Measurements from ENCODE around the gene ANKS1A.

ANKS1A gene

DNA sequence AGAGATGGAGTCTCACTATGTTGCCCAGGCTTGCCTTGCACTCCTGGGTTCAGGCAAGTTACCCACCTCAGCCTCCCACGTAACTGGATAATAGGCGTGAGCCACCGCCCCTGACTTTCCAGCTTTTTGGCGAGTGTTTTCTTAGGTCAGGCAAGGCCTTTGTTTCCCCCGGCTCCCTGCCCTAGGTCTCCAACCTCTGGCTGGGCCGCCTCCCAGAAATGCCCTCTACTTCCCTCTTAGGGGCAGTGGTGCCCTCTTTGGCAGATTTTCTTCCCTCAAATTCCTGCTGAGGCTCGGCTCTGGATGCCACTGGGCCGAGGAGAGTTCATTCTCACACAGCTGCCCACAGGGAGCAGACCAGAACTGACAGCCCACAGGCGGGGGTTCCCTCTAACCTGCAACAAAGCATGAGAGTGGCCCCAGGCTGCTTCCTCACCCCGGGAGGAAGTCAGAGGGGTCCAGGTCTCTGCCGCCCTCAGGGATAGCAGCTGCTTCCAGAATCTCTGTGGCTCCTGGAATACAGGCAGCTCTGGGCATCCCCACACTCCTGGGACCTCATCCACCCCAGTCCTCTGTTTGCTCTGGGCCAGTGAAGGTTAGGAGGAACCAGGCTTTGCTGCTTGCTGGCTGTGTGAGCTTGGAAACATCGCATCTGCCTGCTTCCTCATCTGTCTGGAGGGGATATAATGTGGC lies 195.6 kb downstream of the ANKS1A start:
- no peak for DNase-seq (ENCODE audit: low read depth)

GRCh38 chr6:35085359-35086281 lies 196.6 kb downstream of the ANKS1A start:
- no peak for DNase-seq (ENCODE audit: low read depth)

GRCh38 chr6:35086282-35086632 lies 197.2 kb downstream of the ANKS1A start:
- no peak for DNase-seq (ENCODE audit: low read depth)

GRCh38 chr6:35086636-35087360 lies 197.7 kb downstream of the ANKS1A start:
- DNase-seq (ENCODE audit: low read depth): no peak

- no peak for DNase-seq (ENCODE audit: low read depth)
Observed at GRCh38 chr6:35087361-35088280, 198.6 kb downstream of the ANKS1A start.

DNA sequence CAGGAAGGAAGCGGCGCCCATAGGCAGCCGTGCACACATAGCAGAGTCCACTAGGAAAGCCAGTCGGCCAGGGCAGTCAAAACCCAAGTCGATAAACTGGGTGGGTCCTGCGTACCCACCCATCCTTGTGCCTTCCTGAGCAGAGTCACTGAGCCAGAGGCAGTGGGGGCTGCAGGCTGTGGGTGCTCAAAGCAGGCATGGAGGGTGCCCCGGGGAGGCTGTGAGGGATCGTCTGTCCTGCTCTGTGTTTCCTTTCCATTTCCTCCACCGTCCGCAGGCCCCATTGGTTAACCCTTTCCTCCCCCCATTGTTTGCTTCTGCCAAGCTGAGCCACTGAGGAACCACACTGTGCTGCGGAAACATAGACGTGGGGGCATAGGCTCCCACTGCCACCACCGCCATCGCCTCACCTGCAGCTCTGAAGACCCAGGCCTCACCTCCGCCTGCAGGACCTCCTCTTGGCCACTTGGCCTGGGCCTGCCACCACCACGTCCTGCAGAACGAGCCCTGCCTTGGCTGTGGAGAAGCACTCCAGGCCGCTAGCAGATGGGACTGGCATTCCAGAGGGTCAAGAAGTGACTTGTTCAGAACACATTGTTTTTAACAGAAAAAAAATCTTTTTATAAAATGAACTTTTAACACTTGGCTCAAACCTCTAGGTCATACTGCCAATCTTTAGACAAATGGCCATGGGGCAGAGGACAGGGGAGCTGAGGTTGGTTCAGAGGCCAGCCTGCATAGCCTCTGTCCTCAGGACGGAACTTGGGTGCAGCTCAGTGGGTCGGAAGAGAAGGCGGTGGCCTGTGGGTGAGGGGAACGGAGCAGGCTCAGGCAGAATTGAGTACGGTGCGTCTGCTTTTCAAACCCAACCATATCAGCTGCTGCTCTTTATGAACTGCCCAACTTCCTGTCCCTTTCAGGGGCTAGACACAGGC lies 199.5 kb downstream of the ANKS1A start:
- no peak for DNase-seq (ENCODE audit: low read depth)

DNA sequence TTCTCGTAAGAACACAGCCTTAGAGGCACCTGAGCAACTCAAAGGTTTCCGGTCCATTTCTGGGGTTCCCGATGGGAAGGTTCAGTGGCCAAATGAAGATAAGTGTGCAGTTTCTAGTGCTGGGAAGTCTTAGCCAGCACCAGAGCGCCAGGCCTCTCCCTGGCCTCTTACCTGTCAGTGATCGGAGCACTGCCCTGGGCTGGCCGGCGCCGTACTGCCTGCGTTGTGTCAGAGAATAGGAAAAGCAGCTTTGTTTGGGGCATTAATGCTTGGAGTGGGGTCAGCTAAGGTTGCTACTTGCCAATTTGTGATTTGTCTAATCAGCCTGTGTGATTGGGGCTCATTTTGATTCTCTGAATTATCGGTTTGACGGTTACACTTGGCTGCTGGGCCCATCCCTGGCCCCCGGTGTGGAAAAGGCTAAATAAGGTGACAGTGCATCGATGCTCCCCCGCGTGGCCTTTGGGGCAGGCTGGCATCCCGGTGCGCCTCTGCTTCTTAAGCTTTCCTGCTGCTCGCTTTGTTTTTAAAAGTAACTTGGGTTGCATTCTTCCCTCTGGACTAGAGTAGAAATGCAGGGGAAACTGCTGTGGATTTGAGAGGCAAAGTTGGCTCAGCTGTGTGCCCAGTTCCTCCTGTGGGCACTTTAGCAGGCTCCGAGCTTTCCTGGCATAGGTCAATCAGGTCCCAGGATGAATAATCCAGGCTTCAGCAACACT lies 200.3 kb downstream of the ANKS1A start:
- no peak for DNase-seq (ENCODE audit: low read depth)

GRCh38 chr6:35089935-35090505 lies 201.0 kb downstream of the ANKS1A start:
- no peak for DNase-seq (ENCODE audit: low read depth)

DNA sequence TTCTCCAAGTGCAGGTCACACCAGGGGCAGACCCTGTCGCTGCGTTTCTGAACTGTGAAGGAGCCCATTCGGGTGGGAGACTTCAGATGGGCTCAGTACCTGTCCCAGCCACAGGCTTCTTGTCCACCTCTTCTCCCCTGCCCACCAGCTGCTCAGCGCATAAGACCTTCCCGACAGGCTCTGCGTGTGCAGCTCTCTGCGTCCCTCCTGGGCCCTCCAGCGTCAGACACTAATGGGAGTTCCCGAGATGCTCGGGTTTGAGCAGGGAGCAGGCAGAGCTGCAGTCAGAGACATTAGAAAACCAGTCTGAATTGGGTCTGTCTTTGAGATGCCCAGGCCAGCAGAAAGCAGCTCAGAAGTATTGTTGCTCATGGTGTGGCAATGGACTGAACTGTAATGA lies 201.7 kb downstream of the ANKS1A start:
- DNase-seq (ENCODE audit: low read depth): no peak

DNA sequence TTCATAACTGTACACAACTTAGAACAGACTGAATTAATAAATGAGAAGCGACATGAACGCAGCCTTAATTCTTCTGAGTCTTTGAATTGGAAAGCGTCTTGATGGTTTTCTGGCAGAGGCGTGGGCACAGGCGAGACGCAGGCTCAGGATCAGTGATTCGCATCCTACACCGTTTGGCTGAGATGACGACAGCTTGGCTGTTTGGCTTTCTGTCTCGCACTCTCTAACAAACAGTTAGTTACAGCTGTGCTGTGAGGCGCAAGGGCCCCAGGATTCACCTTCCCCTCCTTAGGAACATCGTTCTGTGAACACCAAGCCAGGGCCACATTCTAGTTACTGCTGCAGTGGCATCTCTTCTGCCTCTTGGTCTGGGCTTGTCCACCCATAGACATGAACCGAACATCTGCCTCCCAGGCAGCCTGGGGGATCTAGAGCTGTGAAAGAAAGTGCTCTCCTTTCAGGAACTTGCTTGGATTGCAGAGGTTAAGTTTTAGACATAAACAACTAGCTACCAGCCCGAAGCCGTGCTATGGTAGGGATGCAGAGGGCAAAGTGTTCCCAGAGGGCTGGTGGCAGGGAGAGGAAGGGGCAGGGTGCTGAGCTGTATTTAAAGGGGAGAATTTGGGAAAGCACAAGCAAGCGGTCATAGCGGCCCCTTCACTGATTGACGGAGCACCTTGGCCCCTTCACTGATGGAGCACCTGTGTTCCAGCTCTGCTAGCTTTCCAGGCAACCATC lies 202.5 kb downstream of the ANKS1A start:
- no peak for DNase-seq (ENCODE audit: low read depth)

GRCh38 chr6:35092362-35093117 lies 203.5 kb downstream of the ANKS1A start:
- DNase-seq (ENCODE audit: low read depth): no peak

DNA sequence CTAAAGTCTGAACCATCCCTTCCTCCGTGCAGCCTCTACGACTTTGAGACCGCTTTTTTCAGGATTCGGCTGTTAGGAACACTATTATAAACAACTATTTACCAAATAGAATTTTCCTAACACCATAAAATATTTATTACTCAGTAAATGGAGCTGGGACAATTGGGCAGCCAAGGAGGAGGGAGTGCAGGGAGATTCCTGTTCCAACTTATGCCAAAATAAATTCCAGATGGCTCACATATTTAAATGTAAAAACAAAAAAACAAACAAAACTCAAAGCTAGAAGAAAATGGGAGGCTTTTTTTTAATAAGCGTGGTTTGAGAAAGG lies 204.0 kb downstream of the ANKS1A start:
- DNase-seq (ENCODE audit: low read depth): no peak

GRCh38 chr6:35093783-35094182 lies 204.7 kb downstream of the ANKS1A start:
- DNase-seq (ENCODE audit: low read depth): no peak

- no peak for DNase-seq (ENCODE audit: low read depth)
Observed at GRCh38 chr6:35094183-35094582, 205.1 kb downstream of the ANKS1A start.

DNA sequence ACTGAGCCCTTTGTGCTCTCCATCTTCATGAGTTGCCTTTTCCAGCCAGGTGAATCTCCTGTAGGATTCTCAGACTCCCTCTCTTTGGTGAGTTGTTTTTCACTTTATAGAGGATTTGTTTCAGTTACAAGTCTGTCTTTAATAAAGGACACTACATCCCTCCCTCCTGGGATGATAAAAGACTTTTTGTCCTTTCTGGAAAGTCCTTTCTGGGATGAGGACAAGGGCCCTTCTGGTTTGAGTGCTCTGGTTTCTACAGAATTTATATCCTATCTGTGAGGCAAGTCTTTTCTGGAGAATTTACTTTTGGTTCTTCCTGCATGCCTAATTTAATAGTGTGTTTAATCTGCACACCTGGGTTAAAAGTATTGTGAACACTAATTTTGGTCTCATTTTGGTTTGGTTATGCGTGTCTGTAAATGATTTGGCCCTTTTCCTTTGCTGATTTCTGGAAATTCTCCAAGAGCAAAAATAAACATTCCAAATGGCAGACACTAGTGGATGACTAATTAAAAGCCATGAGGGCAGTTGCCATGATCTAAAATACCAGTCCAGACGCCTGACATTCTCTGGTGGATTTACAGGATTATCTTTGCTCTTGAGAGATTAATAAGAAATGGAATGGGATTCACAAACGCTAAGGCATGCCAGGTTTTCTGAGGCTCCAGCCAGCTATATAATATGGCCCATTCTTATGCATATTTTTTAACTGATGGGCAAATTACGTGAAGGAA lies 207.2 kb downstream of the ANKS1A start:
- no peak for DNase-seq (ENCODE audit: low read depth)

- no peak for DNase-seq (ENCODE audit: low read depth)
Observed at GRCh38 chr6:35099116-35099515, 210.1 kb downstream of the ANKS1A start.

- DNase-seq (ENCODE audit: low read depth): no peak
Observed at GRCh38 chr6:35105078-35105477, 216.0 kb downstream of the ANKS1A start.
